HPDE6-E6E7 (cell line): ENCODE results near the gene ZBTB17.

Source experiments
- DNase-seq: peaks from one replicate; pipeline ENCODE4 v3.0.0; 2011; ENCODE audit warnings: missing footprints; ENCODE audit errors: extremely low spot score

The ZBTB17 gene

DNA sequence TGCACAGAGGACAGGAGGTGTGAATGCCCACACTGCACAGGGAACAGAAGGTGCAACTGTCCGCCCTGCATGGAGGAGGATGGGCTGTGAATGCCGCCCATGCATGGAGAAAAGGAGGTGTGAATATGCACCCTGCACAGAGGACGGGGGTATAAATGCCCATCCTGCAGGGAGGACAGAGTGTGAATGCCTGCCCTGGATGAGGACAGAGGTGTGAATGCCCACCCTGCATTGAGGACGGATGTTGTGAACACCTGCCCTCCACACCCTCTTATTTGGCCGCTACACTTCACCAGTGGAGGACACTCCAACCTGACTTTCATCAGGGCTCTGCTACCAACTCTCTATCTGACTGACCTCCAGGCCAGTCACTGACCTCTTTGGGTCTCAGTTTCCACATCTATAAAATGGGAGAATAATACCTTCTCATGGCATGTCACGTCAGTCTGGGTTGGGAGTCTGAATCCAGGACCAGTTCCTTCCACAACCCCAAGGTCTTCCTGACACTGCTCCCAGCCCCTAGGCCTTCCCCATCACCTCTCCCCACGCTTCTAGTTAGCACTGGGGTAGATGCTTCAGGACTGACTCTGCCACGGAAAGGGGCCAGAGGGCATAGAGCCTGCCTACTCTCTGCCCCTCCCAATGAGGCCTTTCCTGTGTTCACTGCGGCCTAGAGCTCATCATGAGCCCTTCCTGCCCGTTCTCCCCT lies 28.4 kb downstream of the ZBTB17 start:
- DNase-seq = no peak

DNA sequence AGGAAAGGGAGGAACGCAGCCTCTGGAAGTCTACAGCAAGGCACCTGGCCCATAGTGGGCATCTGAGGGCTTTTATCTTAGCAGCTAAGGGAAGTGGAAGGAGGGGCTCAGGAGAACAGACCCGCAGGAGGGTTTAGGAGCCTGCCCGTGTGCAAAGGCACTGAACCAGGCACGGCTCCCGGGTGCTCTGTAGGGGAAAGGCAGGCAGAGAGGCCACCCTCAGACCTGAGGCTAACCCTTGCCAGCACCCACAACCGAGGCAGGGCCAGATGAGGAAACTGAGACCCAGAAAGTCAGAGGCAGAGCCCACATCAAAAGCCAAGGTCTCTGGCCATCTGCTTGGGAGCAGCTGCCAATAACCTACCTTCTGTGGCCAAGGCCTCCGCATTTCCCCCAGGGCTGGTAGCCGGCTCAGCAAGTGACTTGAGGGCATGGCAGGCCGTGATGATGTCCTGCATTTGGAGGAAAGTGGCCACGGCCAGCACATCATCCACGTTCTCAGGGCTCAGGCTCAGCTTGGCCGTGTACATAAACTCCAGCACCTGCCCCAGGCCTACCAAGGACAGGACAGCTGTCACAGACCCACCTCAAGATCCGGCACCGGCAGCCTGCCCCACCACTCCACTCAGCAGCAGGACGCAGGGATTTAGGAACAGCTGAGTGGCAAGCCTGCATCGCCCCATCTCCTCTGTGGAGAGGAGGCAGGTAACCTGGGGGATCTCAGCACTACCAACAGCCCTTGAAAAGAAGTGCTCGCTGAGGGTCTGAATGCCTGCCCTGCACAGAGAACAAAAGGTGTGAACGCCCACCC lies 29.1 kb downstream of the ZBTB17 start:
- no peak for DNase-seq

DNA sequence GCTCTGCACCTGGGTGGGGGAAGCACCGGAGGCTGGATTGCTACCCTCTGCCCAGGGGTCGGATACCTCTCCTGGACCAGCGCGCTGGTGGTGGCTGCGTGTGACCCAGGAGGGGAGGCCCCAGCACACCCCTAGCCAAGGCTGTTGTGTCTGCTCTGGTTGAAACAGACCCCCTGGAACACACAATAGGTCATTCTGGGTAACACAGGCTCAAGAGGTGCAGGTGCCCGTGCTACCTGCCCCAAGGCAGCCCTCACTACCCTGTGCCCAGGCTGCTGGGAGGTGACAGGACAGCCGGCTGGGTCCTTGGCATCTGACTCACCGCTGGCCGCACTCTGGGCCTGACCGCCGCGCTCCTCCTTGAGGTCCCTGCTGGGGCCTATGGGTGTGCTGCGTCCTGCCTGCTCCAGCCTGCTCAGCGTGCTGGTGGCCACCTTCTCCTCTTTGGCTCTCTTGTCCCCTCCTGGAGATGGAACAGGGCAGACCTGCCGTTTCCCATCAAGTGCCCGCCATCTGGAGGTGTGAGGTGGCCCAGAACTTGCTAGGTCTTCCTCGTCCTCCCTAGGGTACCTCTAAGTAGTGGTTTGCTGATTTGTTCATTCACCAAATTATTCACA lies 30.0 kb downstream of the ZBTB17 start:
- DNase-seq = no peak

DNA sequence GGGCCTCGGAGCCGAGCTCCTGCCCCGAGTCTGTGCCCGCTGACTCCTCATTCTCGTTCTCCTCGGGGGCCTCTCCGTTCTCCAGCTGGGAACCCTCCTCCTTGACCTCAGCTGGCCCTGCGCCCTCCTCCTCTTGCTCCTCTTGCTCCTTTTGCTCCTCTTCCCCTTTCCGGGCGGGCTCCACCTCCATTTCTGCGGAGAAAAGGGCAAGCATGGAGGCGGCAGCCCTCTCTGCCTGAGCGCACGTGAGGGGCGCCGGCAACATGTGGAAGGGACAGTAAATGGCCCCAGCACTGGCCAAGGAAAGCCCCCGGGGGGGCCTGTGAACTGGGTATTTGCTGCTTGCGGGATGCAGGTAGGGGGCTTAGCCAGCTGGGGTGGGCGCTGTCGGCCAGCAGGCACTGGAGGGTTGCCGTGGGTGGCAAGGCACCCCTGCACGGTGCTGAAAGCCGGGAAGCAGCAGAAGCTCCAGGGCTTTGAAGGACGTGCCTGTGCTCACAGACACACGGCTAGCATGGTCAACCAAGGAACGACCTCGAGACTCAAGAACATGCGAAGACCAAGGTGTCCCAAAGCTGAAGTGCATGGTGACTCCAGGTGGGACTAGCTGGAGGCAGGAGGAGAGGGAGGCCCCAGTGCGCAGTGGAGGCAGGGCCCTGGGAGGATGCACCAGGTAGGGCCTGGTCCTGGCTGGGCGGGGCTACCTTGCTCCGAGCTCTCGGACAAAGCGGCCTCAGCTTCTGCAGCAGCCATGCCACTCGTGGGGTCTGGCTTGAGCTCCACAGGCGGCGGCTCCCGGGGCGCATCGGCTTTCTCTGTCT lies 30.7 kb downstream of the ZBTB17 start:
- no peak for DNase-seq

DNA sequence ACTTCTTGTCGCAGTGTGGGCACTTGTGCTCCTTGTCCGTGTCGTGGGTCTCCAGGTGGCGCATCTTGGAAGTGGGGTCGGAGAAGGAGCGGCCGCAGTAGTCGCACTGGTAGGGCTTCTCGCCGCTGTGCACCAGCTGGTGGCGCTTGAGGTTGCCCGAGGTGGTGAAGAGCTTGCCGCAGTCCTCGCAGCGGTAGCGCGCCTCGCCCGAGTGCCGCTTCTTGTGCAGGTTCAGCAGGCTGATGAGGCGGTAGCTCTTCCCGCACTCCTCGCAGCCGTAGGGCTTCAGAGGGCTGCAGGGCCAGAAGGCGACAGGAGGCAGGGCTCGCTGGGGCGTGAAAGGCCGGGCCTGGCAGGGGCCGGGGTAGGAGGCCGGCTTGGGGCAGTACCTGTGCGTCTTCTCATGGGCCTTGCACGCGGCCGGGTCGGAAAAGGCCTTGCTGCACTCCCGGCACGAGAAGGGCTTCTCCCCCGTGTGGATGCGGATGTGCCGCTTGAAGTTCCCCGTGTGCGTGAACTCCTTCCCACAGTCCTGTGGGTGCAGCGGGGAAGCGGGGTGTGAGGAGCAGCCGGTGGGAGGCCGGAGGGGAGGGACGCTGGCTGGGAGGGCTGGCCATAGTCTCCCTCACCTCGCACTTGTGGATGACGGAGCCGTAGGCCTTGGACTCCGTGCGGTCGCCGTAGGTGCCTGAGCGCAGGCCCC lies 31.4 kb downstream of the ZBTB17 start:
- no peak for DNase-seq

DNA sequence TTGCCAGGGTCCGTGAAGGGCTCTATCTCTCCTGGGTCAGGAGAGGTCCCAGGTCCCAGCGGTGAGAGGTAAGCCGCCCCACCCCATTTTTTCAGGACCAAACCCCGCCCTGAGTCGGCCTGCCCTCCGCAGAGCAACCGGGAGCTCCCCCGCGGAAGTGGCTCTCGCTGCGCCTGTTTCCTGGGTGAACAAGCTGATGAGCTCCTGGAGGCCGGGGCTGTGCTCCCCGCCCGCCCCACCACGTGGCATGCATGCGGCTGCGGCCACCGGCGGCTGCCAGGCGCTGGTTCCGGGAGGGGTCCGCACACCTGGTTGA lies 32.0 kb downstream of the ZBTB17 start:
- no peak for DNase-seq

DNA sequence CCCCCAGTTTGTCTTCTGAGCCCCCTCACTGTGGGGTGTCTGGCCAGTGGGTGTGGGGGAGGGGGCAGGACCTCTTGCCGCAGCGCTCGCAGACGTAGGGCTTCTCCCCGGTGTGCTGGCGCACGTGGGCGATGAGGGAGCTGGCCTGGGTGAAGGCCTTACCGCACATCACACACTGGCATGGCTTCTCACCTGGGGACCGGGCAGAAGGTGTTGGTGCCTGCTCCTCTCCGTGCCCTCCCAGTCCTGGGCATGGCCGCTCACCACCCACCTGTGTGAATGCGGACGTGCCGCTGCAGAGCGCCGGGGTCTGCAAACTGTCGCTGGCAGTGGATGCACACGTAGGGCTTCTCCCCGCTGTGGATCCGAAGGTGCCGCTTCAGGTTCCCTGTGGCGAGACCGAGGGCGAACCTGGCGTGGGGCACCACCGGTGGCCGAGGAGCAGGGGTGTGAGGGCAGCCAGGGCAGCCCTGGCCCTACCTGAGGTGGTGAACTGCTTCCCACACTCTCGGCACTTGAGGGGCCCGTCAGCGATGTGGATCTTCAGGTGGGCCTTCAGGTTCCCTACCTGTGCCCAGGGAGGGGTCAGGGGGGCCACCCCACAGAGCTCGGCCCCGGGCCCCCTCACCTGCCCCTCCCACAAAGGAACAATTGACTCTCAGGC lies 32.4 kb downstream of the ZBTB17 start:
- no peak for DNase-seq

DNA sequence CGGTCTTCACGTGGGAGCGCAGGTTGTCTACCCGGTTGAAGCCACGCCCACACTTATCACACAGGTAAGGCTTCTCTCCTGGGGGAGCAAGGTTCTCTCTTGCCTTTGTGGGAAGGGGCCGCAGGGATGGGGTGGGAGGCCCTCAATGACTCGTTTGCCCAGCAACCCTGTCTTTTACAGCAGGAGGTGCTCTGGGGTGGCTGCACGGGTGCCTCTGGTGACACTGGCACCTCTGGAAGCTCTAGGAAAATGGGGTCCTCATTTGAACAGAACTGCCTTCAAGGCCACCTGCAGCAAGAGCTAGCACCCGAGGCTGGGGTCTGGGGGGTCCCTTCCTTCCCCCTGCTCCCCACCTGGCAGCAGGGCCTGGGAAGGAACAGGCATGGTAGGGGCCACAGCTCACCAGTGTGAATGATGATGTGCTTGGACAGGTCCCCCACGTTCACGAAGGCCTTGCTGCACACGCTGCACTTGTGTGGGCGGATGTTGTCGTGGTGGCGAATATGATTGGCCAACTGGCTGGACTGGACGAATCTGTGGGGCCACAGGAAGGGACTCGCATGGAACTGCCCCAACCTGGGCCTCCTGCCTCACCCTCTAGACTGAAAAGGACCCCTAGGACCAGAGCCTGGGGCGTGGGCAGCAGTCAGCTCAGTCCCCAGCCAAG lies 33.1 kb downstream of the ZBTB17 start:
- no peak for DNase-seq

DNA sequence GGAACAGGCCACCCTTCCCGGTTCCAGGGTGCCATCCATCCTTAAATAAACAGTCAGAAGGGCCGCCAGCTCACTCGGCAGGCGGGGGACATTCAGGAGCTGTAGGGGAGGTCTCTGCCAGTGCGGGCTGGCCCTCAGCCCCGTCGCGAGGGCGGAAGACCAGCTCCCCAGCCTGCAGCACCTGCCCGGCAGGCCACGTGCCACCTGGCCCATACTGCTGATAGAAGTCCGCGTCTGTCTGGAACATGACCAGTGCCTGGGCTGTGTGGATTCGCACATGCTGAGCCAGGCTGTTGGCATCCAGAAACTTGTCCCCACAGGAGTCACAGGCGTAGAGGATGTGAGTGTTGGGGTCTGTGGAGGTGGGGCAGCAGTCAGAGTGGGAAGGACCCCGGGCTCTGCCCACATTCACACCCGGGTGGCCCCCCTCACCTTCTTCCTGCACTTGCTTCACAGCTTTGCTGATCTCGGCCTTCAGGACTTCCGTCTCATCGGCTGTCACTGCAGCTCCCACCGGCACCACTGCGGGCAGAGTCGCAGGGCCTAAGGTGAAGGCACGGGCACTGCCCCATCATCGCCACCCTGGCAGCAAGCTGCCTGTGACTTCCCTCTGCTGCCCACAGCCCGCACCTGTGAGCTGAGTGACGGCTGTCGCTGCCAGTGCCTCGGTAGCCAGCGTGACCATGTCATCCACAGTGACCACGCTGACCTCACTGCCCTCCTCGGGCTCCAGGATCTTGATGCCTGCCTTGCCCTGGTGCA lies 33.8 kb downstream of the ZBTB17 start:
- DNase-seq = no peak

DNA sequence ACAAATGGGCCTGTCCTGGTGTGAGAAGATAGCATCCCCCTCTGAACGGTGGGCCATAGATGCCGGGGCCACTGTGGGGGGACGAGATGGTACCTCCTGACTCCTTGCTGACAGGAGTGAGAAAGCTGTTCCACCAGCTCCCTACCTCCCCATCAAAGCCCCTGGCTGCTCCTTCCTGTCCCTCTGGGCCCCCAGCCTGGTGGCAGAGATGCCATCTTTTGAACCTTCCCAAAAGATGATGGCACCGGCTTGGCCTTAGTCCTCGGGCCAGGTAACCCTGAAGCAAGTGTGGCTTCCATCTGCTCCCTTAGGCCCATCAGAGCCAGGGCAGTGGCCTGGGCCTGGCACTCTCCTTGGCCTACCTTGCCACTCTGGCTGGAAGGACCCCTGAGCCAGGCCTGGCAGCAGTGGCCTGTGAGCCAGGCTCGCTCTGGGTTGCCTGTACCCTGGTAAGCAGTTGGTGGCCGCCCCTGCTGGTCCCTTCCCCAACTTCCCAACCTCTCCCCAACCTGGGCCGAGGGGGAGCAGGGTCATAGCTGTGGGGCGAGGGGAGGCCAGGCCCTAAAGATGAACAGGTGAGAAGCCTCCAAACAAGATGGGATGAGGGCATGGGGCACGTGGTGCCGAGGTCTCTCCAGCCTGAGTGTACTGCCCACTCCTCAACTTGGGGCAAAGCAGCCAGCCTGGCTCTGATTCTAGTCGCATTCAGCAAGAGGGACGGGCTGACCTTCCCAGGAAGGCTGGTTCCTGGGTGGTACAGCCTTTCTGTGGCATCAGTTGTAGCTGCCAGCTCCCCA lies 34.7 kb downstream of the ZBTB17 start:
- no peak for DNase-seq

DNA sequence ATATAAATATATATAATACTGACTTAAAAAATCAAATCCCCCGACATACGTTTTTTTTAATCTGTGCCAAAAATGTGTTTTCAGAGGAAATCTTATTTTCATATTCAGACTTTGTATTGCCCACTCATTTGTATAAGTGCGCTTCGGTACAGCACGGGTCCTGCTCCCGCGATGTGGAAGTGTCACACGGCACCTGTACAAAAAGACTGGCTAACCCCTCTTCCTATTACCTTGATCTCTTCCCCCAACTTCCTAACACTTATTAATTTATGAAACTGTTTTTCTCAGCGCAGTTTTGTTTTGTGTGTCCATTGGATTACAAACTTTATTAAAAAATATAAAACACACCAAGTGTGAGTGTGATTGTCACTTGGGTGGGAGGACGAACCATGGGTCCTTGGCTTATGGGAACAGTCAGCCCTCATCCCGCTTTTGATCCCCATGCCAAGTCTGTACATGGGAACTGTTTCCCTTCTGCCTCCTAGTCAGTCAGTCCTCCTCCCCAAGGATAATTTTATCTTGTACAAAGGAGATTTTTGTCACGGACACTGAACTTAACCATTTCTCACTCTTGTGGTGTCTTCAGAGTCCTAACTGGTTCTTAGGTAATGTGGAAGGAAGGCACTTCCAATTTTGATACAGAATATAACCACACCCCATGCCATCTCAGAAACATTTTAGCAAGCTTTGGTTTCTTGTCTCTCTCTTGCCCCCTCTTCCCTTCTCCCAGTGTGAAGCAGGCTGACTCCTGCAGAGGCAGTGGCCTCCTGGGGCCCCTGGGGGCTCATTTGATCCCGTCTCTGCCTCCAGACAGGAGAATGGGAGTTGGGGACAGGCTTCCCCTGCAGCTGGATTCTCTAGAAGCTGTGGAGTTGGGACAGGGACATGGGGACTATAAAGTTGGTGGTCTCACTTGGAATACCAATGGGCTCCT lies 35.5 kb downstream of the ZBTB17 start:
- DNase-seq = no peak

DNA sequence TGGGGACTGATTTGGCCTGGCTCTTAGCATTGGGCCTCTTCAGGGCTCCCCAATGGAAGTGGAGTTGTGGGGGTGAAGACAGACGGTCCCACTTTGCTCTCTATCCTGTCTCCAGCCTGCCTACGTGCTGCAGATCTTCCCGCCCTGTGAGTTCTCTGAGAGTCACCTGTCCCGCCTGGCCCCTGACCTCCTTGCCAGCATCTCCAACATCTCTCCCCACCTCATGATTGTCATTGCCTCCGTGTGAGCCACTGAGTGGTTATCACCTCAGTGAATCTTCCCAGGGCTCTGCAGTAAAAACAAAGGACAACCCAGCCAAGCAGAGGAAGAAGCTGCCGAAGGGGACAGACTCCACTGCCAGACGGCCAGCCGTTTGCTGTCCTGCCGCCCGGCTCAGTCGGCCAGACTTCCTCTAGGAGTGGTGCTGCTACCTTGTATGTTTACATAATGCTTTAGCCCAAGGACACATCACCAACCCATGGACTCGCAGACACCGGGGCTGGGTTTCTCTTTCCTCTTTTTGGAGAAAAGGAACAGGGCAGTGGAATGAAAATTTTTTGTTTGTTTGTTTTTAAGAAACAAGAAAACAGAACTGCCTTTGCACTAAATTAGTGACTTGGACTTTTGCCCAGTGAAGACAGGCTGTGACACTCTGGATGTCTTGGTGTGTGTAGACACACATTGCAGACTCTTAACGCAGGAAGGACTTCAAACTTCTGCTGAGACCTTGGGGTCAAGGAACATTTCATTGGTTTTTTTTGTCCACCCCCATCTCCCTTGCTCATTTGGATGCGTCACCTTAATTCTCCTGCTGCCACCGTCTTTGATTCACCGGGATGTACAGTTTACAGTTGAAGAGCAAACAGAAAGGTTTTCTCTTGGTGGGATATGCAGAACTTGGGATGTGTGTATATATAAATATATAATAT lies 36.5 kb downstream of the ZBTB17 start:
- no peak for DNase-seq

DNA sequence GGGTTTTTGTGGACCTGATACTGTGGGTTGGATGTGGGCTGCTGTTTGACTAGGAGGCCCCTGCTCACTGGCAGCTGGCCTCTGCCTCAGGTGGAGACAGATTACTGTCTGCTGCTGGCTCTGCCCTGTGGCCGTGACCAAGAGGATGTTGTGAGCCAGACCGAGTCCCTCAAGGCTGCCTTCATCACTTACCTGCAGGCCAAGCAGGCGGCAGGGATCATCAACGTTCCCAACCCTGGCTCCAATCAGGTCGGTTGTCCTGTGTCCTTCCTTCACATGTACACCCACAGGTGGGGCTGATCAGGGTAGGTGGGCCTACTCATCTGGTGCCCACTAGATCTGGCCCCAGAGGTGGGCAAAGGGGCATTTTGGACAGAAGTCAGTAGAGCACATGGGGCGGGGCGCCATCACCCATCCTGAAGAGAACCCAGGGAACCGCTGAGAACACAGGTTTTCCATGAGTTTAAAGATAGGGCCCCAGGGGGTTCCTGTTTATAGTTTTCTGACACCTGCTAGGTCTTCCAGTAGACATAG lies 37.2 kb downstream of the ZBTB17 start:
- no peak for DNase-seq

DNA sequence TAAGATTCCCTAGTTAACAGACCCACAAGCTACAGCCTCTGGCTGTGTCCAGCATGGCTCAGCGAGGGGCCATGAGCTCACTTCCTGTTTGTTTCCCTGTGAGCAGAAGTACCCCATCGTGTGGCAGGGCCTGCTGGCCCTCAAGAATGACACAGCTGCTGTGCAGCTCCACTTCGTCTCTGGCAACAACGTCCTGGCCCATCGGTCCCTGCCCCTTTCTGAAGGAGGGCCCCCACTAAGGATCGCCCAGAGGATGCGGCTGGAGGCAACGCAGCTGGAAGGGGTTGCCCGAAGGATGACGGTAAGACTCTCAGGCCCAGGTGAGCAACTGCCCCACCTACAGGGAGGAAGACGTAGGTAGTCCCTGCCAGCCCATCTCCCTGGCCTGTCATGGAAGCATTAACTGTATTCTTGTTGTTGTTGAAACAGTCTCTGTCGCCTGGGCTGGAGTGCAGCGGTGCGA lies 38.2 kb downstream of the ZBTB17 start:
- DNase-seq = no peak

DNA sequence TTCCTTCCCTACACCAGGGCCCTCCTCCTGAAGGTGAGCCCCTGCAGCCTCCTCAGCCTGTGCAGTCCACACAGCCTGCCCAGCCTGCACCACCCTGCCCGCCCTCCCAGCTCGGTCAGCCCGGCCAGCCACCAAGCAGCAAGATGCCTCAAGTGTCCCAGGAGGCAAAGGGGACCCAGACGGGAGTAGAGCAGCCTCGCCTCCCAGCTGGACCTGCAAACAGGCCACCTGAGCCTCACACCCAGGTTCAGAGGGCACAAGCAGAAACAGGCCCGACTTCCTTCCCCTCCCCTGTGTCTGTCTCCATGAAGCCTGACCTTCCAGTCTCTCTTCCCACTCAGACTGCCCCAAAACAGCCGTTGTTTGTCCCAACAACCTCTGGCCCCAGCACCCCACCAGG lies 38.8 kb downstream of the ZBTB17 start:
- DNase-seq = no peak

DNA sequence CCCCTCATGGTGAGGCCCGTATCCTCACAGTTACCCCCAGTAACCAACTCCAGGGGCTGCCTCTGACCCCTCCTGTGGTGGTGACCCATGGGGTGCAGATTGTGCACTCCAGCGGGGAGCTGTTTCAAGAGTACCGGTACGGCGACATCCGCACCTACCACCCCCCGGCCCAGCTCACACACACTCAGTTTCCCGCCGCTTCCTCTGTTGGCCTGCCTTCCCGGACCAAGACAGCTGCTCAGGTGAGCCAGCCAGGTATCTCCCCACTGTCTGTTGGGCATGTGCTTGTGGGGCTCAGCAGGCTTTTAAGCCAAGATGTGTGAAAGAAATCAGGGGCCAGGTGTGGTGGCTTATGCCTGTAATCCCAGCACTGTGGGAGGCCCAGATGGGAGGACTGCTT lies 39.9 kb downstream of the ZBTB17 start:
- no peak for DNase-seq
